Body of pancreas (tissue), 4 donors: Measurements from ENCODE around the gene CFAP54. TPM values are rescaled to one million over a fixed set of nuclear protein-coding genes. Genes with fewer than 3 reads are reported as not detected.

Experiments
- ATAC-seq: fragments of 150-250 bp; one replicate; pipeline ENCODE4 v1.9.1; 2016
- DNase-seq, 4 donors: peaks; one replicate each; pipeline ENCODE4 v3.0.0-alpha.2; 2019
- H3K27ac ChIP-seq, 4 donors: fragments of 200-600 bp; sonication (generic); 1 replicate in 3 of 4; 2 replicates in 1 of 4; pipeline versions ENCODE4 v1.5.1 to v1.6.1; 2016 to 2019; ENCODE audit warnings: mild to moderate bottlenecking in 1 of 4, mixed read lengths in 1 of 4, moderate library complexity in 1 of 4
- H3K27me3 ChIP-seq, 2 donors: fragments of 200-600 bp; sonication (generic); one replicate each; pipeline ENCODE4 v1.6.0; 2016; ENCODE audit warnings: mild to moderate bottlenecking in 1 of 2
- H3K36me3 ChIP-seq, 2 donors: fragments of 200-600 bp; sonication (generic); replicated peaks in 1 of 2; 2 replicates each; pipeline ENCODE4 v1.5.1; 2016; ENCODE audit warnings: low read depth in 2 of 2; ENCODE audit not compliant: insufficient read depth in 1 of 2
- H3K4me1 ChIP-seq: fragments of 200-600 bp; sonication (generic); one replicate; pipeline ENCODE4 v1.6.0; 2016
- H3K4me3 ChIP-seq, 2 donors: fragments of 200-600 bp; sonication (generic); 1 replicate in 1 of 2; 2 replicates in 1 of 2; pipeline ENCODE4 v1.5.1; 2016 to 2019
- H3K9me3 ChIP-seq, 3 donors: fragments of 200-600 bp; sonication (generic); 1 replicate in 2 of 3; 2 replicates in 1 of 3; pipeline ENCODE4 v1.5.1; 2016
- POLR2A ChIP-seq, 3 donors: fragments of 450-650 bp; IDR thresholded peaks; one replicate each; pipeline ENCODE4 v1.6.1; 2016; ENCODE audit warnings: antibody characterized with exemption in 3 of 3, mild to moderate bottlenecking in 2 of 3
- WGBS, 2 donors: methylation state at CpG; one replicate each; pipeline ENCODE4 v1.1.5; 2017; 5-methylcytosine and 5-hydroxymethylcytosine counted together
- intact Hi-C: fragments of 100-400 bp; cut with DNase I; formaldehyde crosslinking; loops from one replicate; pipeline ENCODE4 v1.15.1; 2023
- total RNA-seq, 2 donors: library from RNA; depleted of rRNA; stranded (reverse); fragments of >200 nt; gene quantifications; one replicate each; pipeline ENCODE4 v1.1.0, GENCODE V29; 2016
- TF ChIP-seq, protein P1 (sequence below), 7 experiments: fragments of 450-650 bp in 4 of 7; fragments of 200-600 bp in 3 of 7; sonication (generic) in 3 of 7; IDR thresholded peaks; one replicate each; pipeline ENCODE4 v1.5.1; 2016 to 2019; ENCODE audit warnings: antibody characterized with exemption in 7 of 7

The CFAP54 gene
- total RNA-seq, 2 donors from 2014 or later: 0.52 TPM; not detected in 1

- Histone ChIP-seq H3K27me3 (no peaks in the 10 kb centered on the region), H3K27ac (no peak overlapping the region), H3K4me1 (no peaks in the 10 kb centered on the region), H3K9me3 (peaks cover 0 to 6% (median 0%) of the 10 kb centered on the region in 3 donors), H3K36me3 (no peaks in the 10 kb centered on the region), H3K4me3 (no peak overlapping the region)
- TF ChIP-seq POLR2A (IDR thresholded peaks at IDR 0.05): no peak
- TF ChIP-seq, protein P1, sequence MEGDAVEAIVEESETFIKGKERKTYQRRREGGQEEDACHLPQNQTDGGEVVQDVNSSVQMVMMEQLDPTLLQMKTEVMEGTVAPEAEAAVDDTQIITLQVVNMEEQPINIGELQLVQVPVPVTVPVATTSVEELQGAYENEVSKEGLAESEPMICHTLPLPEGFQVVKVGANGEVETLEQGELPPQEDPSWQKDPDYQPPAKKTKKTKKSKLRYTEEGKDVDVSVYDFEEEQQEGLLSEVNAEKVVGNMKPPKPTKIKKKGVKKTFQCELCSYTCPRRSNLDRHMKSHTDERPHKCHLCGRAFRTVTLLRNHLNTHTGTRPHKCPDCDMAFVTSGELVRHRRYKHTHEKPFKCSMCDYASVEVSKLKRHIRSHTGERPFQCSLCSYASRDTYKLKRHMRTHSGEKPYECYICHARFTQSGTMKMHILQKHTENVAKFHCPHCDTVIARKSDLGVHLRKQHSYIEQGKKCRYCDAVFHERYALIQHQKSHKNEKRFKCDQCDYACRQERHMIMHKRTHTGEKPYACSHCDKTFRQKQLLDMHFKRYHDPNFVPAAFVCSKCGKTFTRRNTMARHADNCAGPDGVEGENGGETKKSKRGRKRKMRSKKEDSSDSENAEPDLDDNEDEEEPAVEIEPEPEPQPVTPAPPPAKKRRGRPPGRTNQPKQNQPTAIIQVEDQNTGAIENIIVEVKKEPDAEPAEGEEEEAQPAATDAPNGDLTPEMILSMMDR (IDR thresholded peaks at IDR 0.05): no peak
- 35 to 50% methylated on average over 1 of the region's 1 CpG for whole genome bisulfite sequencing, 2 donors
- no peak for DNase-seq
- intact Hi-C loops: no loop called here
- ATAC-seq: no peak
Measured at GRCh38 chr12:96807741-96808140, 318.4 kb downstream of the CFAP54 start.

DNA sequence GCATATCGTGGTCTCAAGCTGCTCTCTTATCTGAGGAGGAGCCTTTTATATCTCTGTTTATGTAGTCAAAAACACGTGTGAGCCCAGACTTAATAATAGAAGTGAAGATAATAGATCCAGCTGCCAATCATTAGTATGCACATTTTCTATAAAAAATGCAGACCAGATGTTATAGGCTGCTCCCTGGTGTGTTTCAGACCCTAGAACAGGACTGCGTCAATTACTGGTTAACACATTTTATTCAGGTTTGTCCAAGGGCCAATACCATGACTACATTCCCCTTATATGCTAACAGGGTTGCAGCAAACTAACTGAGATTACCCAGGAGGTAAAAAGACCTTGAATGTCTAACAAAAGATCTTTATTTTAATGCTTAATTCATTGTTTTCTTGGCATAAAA is 319.2 kb downstream of the CFAP54 start:
- TF ChIP-seq POLR2A (IDR thresholded peaks at IDR 0.05): no peak
- TF ChIP-seq, protein P1 (IDR thresholded peaks at IDR 0.05): no peak
- H3K36me3 ChIP-seq: no peaks in the 10 kb centered on the region
- 43 to 50% methylated on average over 3 of the region's 3 CpGs for WGBS, 2 donors

GRCh38 chr12:96809522-96809921 is 320.1 kb downstream of the CFAP54 start:
- TF ChIP-seq, protein P1 (IDR thresholded peaks at IDR 0.05): no peak
- no peak for TF ChIP-seq POLR2A (IDR thresholded peaks at IDR 0.05)
- H3K4me1 ChIP-seq: no peaks in the 10 kb centered on the region
- DNase-seq (no peak), ATAC-seq (no peak)
- no peaks in the 10 kb centered on the region for H3K36me3 ChIP-seq
- no peaks in the 10 kb centered on the region for H3K9me3 ChIP-seq
- no peak overlapping the region for H3K27ac ChIP-seq
- no peaks in the 10 kb centered on the region for H3K27me3 ChIP-seq
- intact Hi-C loops: no loop called here
- no peak overlapping the region for H3K4me3 ChIP-seq

More for the DNA sequence above, 319.2 kb downstream of the CFAP54 start:
- intact Hi-C loops: no loop called here
- no peaks in the 10 kb centered on the region for H3K4me1 ChIP-seq
- H3K27ac ChIP-seq: no peak overlapping the region
- H3K4me3 ChIP-seq: no peak overlapping the region
- no peak for DNase-seq
- peaks cover 0 to under 1% (median 0%) of the 10 kb centered on the region in 3 donors for H3K9me3 ChIP-seq
- no peak for ATAC-seq
- no peaks in the 10 kb centered on the region for H3K27me3 ChIP-seq

DNA sequence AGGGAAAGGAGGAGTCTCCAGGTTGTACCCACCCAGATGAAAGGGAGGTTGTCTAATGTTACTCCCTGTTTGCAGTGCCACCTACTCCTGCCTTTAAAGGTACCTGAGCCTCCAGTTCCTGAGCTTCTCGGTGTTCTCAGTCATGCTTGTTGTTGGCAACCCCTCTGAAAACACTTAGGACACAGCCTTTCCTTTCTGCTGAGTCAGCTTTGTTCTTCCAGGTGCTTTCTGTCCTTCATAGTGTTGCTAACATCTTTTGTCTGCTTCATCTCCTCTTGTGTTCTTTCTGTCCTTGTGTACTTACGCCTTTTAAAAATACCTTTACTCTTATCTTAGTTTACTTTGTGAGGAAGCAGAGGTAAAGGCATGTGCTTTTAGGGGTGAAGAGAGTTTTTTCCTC is 320.7 kb downstream of the CFAP54 start:
- Histone ChIP-seq H3K36me3 (no peaks in the 10 kb centered on the region), H3K4me1 (no peaks in the 10 kb centered on the region), H3K27me3 (no peaks in the 10 kb centered on the region), H3K9me3 (no peaks in the 10 kb centered on the region), H3K4me3 (no peak overlapping the region), H3K27ac (no peak overlapping the region)
- 27 to 29% methylated on average over 2 of the region's 2 CpGs for WGBS, 2 donors
- ATAC-seq (no peak), DNase-seq (no peak)
- TF ChIP-seq, protein P1 (IDR thresholded peaks at IDR 0.05): no peak
- no peak for TF ChIP-seq POLR2A (IDR thresholded peaks at IDR 0.05)
- intact Hi-C loops: no loop called here

GRCh38 chr12:96810477-96810876 is 321.1 kb downstream of the CFAP54 start:
- WGBS, 2 donors: 27 to 36% methylated on average over 3 of the region's 3 CpGs
- H3K9me3 ChIP-seq: no peaks in the 10 kb centered on the region
- intact Hi-C loops: no loop called here

More at GRCh38 chr12:96810477-96810876, 321.1 kb downstream of the CFAP54 start:
- Histone ChIP-seq H3K27ac (no peak overlapping the region), H3K36me3 (no peaks in the 10 kb centered on the region), H3K4me3 (no peak overlapping the region), H3K27me3 (no peaks in the 10 kb centered on the region), H3K4me1 (no peaks in the 10 kb centered on the region)
- TF ChIP-seq, protein P1 (IDR thresholded peaks at IDR 0.05): no peak
- TF ChIP-seq POLR2A (IDR thresholded peaks at IDR 0.05): no peak
- DNase-seq: no peak
- no peak for ATAC-seq
